ENCODE measurements around the gene NMB. TPM values are rescaled to one million over a fixed set of nuclear protein-coding genes. Genes with fewer than 3 reads are reported as not detected.

The NMB gene
- total RNA-seq, 1 experiment from 2014 or later: 25.9 TPM

DNA sequence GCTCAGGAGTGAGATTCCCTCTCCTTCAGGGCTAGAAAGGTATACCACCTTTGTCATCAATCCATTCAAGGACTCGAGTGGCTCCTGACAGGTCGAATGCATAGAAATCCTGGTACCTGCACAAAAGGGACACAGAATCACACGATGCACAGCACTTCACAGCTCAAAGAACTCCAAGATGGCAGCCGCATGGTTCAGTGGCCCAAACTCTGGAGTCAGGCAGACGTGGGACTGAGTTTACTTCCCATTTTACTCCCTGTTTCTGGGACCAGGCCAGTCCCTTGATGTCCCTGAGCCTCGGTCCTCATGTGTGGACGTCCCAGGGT, 4.5 kb downstream of the NMB start:
- Histone ChIP-seq H3K79me2 (ENCODE audit: low read length) (peaks cover 34% of the 10 kb centered on the region), H3K36me3 (ENCODE audit: low read depth, low read length) (peaks cover 21% of the 10 kb centered on the region), H3K9ac (ENCODE audit: low read length) (peak overlapping the region; percentile 96), H3K27me3 (ENCODE audit: low read length) (no peaks in the 10 kb centered on the region), H3K4me3 (ENCODE audit: low read length) (peak overlapping the region; percentile 91), H3K9me2 (replicated peaks; ENCODE audit: low read length) (no peaks in the 10 kb centered on the region), H3K4me1 (ENCODE audit: insufficient read depth, low read length) (peaks cover 29% of the 10 kb centered on the region), H4K20me1 (ENCODE audit: low read length) (no peaks in the 10 kb centered on the region), H3K9me3 (ENCODE audit: low read length) (no peaks in the 10 kb centered on the region), H3K4me2 (ENCODE audit: low read length) (peak overlapping the region; percentile 98), H2AFZ (ENCODE audit: low read length) (peak overlapping the region; percentile 88), H3K27ac (ENCODE audit: low read length) (peak overlapping the region; percentile 59), H3F3A (ENCODE audit: low read length, unreplicated experiment) (no peaks in the 10 kb centered on the region)
- TF ChIP-seq, protein P1, sequence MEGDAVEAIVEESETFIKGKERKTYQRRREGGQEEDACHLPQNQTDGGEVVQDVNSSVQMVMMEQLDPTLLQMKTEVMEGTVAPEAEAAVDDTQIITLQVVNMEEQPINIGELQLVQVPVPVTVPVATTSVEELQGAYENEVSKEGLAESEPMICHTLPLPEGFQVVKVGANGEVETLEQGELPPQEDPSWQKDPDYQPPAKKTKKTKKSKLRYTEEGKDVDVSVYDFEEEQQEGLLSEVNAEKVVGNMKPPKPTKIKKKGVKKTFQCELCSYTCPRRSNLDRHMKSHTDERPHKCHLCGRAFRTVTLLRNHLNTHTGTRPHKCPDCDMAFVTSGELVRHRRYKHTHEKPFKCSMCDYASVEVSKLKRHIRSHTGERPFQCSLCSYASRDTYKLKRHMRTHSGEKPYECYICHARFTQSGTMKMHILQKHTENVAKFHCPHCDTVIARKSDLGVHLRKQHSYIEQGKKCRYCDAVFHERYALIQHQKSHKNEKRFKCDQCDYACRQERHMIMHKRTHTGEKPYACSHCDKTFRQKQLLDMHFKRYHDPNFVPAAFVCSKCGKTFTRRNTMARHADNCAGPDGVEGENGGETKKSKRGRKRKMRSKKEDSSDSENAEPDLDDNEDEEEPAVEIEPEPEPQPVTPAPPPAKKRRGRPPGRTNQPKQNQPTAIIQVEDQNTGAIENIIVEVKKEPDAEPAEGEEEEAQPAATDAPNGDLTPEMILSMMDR (conservative IDR thresholded peaks at IDR 0.05; ENCODE audit: low read depth, low read length): no peak
- TF ChIP-seq EZH2phosphoT487 (IDR thresholded peaks at IDR 0.05; ENCODE audit: borderline replicate concordance, low read length): no peak
- TF ChIP-seq EZH2 (IDR thresholded peaks at IDR 0.05; ENCODE audit: low read length, unreplicated experiment): no peak
- intact Hi-C loops (cut with micrococcal nuclease): no loop called here
- BruUV-seq (replicated peaks): no TSS peak
- no peak for DNase-seq
- ATAC-seq: no peak
- ChIA-PET CTCF (no interaction called here), POLR2A (ENCODE audit: unreplicated experiment) (no interaction called here)

DNA sequence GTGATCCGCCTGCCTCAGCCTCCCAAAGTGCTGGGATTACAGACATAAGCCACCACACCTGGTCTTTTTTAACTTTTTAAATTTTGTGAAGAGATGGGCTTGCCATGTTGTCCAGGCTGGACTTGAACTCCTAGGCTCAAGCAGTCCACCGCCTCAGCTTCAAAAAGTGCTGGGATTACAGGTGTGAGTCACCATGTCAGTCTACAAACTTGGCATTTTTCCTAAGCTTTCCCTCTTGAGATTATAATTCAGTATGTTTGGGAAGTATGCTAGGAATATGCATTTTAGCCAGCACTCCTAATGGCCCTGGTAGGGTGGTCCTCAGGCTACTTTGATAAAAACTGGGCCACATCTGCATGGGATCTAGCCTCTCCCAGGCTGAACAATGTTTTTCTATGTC, 8.3 kb downstream of the NMB start:
- Histone ChIP-seq H3K4me2 (ENCODE audit: low read length) (no peak overlapping the region), H3K9me2 (replicated peaks; ENCODE audit: low read length) (no peaks in the 10 kb centered on the region), H2AFZ (ENCODE audit: low read length) (no peak overlapping the region), H3K79me2 (ENCODE audit: low read length) (peaks cover 34% of the 10 kb centered on the region), H3K9me3 (ENCODE audit: low read length) (no peaks in the 10 kb centered on the region), H3F3A (ENCODE audit: low read length, unreplicated experiment) (no peaks in the 10 kb centered on the region), H3K9ac (ENCODE audit: low read length) (no peak overlapping the region), H4K20me1 (ENCODE audit: low read length) (no peaks in the 10 kb centered on the region), H3K27ac (ENCODE audit: low read length) (no peak overlapping the region), H3K36me3 (ENCODE audit: low read depth, low read length) (peaks cover 48% of the 10 kb centered on the region), H3K4me3 (ENCODE audit: low read length) (no peak overlapping the region), H3K4me1 (ENCODE audit: insufficient read depth, low read length) (peaks cover 17% of the 10 kb centered on the region), H3K27me3 (ENCODE audit: low read length) (no peaks in the 10 kb centered on the region)
- no TSS peak for BruUV-seq (replicated peaks)
- ATAC-seq (no peak), DNase-seq (peak; percentile 53)
- intact Hi-C loops (cut with micrococcal nuclease): no loop called here
- POLR2A ChIA-PET (ENCODE audit: unreplicated experiment): no interaction called here
- no peak for TF ChIP-seq EZH2phosphoT487 (IDR thresholded peaks at IDR 0.05; ENCODE audit: borderline replicate concordance, low read length)
- no peak for TF ChIP-seq EZH2 (IDR thresholded peaks at IDR 0.05; ENCODE audit: low read length, unreplicated experiment)
- TF ChIP-seq, protein P1 (conservative IDR thresholded peaks at IDR 0.05; ENCODE audit: low read depth, low read length): no peak
- CTCF ChIA-PET: no interaction called here

DNA sequence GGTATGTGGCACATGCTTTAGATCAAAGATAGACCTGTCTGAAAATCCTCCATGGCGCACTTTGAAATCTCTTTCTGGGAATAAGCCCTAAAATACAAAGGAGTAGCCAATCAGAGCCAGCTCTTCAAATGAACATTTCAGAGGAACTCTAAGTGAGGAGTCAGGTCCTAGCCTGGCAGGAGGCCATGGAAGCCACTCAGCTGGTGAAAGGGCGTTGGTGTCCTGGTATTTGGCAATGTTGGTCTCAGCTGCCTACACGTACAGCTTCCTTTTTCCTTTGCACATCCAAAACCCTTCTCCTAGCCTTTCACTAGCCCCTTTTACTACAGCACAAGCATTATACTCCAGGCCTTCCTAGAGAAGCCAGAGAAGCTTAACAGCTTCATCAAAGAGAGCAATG, 9.5 kb downstream of the NMB start:
- CTCF ChIA-PET: no interaction called here
- no peak for DNase-seq

More for the DNA sequence above, 9.5 kb downstream of the NMB start:
- Histone ChIP-seq H4K20me1 (ENCODE audit: low read length) (no peaks in the 10 kb centered on the region), H3K4me1 (ENCODE audit: insufficient read depth, low read length) (peaks cover 16% of the 10 kb centered on the region), H3K9ac (ENCODE audit: low read length) (no peak overlapping the region), H3K27ac (ENCODE audit: low read length) (no peak overlapping the region), H3K27me3 (ENCODE audit: low read length) (no peaks in the 10 kb centered on the region), H3F3A (ENCODE audit: low read length, unreplicated experiment) (no peaks in the 10 kb centered on the region), H3K9me3 (ENCODE audit: low read length) (no peaks in the 10 kb centered on the region), H3K4me3 (ENCODE audit: low read length) (no peak overlapping the region), H3K79me2 (ENCODE audit: low read length) (peaks cover 29% of the 10 kb centered on the region), H2AFZ (ENCODE audit: low read length) (no peak overlapping the region), H3K36me3 (ENCODE audit: low read depth, low read length) (peaks cover 51% of the 10 kb centered on the region), H3K9me2 (replicated peaks; ENCODE audit: low read length) (no peaks in the 10 kb centered on the region), H3K4me2 (ENCODE audit: low read length) (no peak overlapping the region)
- POLR2A ChIA-PET (ENCODE audit: unreplicated experiment): no interaction called here
- BruUV-seq (replicated peaks): no TSS peak
- TF ChIP-seq EZH2 (IDR thresholded peaks at IDR 0.05; ENCODE audit: low read length, unreplicated experiment) (no peak), EZH2phosphoT487 (IDR thresholded peaks at IDR 0.05; ENCODE audit: borderline replicate concordance, low read length) (no peak)
- TF ChIP-seq, protein P1 (conservative IDR thresholded peaks at IDR 0.05; ENCODE audit: low read depth, low read length): no peak
- intact Hi-C loops (cut with micrococcal nuclease): no loop called here
- ATAC-seq: peak; percentile 48; the same call in 1 of the 2 replicates
